Hepatocyte (in vitro differentiated cells): ENCODE data around the gene SFT2D2. TPM values are rescaled to one million over a fixed set of nuclear protein-coding genes. Genes with fewer than 3 reads are reported as not detected.

ENCODE experiments used
- DNase-seq: peaks from one replicate; pipeline ENCODE4 v3.0.0-alpha.2; 2016; ENCODE audit warnings: low spot score
- H2AFZ ChIP-seq: fragments of 200-600 bp; sonication (generic); 2 replicates; pipeline ENCODE4 v1.6.0; 2016; ENCODE audit warnings: antibody characterized with exemption, mild to moderate bottlenecking
- H3K27ac ChIP-seq: fragments of 200-600 bp; sonication (generic); 2 replicates; pipeline ENCODE4 v1.5.1; 2016; ENCODE audit warnings: mild to moderate bottlenecking
- H3K27me3 ChIP-seq: fragments of 200-600 bp; sonication (generic); 2 replicates; pipeline ENCODE4 v1.6.1; 2016
- H3K36me3 ChIP-seq: fragments of 200-600 bp; sonication (generic); replicated peaks from 2 replicates; pipeline ENCODE4 v1.5.1; 2016; ENCODE audit warnings: low read depth; ENCODE audit not compliant: insufficient read depth
- H3K4me1 ChIP-seq: fragments of 200-600 bp; sonication (generic); 2 replicates; pipeline ENCODE4 v1.5.1; 2016; ENCODE audit warnings: mild to moderate bottlenecking, moderate library complexity; ENCODE audit not compliant: insufficient read depth
- H3K4me2 ChIP-seq: fragments of 200-600 bp; sonication (generic); 2 replicates; pipeline ENCODE4 v1.6.0; 2016
- H3K4me3 ChIP-seq: fragments of 200-600 bp; sonication (generic); 2 replicates; pipeline ENCODE4 v1.5.1; 2016; ENCODE audit warnings: mild to moderate bottlenecking
- H3K79me2 ChIP-seq: fragments of 200-600 bp; sonication (generic); 2 replicates; pipeline ENCODE4 v1.6.0; 2017; ENCODE audit warnings: mild to moderate bottlenecking
- H3K9me2 ChIP-seq: fragments of 200-600 bp; sonication (generic); replicated peaks from 2 replicates; pipeline ENCODE4 v1.6.0; 2017; ENCODE audit warnings: mild to moderate bottlenecking; ENCODE audit not compliant: insufficient read depth
- H3K9me3 ChIP-seq: fragments of 200-600 bp; sonication (generic); 2 replicates; pipeline ENCODE4 v1.5.1; 2016; ENCODE audit warnings: low read depth, mild to moderate bottlenecking
- H4K20me1 ChIP-seq: fragments of 200-600 bp; sonication (generic); 2 replicates; pipeline ENCODE4 v1.6.0; 2016; ENCODE audit warnings: mild to moderate bottlenecking; ENCODE audit not compliant: insufficient read depth, poor library complexity, severe bottlenecking
- EZH2 ChIP-seq: fragments of 200-600 bp; sonication (generic); IDR thresholded peaks from 2 replicates; pipeline ENCODE4 v1.6.1; 2016; ENCODE audit warnings: antibody characterized with exemption, mild to moderate bottlenecking, borderline replicate concordance
- EZH2phosphoT487 ChIP-seq: fragments of 200-600 bp; sonication (generic); IDR thresholded peaks from one replicate; pipeline ENCODE4 v1.6.1; 2018; ENCODE audit warnings: antibody characterized with exemption, mild to moderate bottlenecking, low read depth, moderate library complexity; ENCODE audit not compliant: unreplicated experiment, severe bottlenecking
- WGBS: methylation state at CpG from one replicate; pipeline ENCODE4 v1.1.6; 2016; ENCODE audit warnings: low lambda C conversion rate; ENCODE audit errors: missing lambda C conversion rate; 5-methylcytosine and 5-hydroxymethylcytosine counted together
- polyA plus RNA-seq: library from polyadenylated mRNA; unstranded; fragments of >200 nt; fragmentation: Nextera tagmentation; extraction: Ambion mirVana; gene quantifications from 2 replicates; pipeline ENCODE4 v1.2.1, GENCODE V29; 2016
- total RNA-seq: library from RNA; depleted of rRNA; stranded (reverse); fragments of >200 nt; gene quantifications from 2 replicates; pipeline ENCODE4 v1.2.3, GENCODE V29; 2014
- TF ChIP-seq, protein P1 (sequence below): fragments of 200-600 bp; sonication (generic); IDR thresholded peaks from 2 replicates; pipeline ENCODE4 v1.5.1; 2016; ENCODE audit warnings: antibody characterized with exemption, mild to moderate bottlenecking; ENCODE audit not compliant: poor library complexity

Gene SFT2D2
- total and polyA plus RNA-seq, 2 experiments from 2014 or later: 31.5 to 36.9 TPM

DNA sequence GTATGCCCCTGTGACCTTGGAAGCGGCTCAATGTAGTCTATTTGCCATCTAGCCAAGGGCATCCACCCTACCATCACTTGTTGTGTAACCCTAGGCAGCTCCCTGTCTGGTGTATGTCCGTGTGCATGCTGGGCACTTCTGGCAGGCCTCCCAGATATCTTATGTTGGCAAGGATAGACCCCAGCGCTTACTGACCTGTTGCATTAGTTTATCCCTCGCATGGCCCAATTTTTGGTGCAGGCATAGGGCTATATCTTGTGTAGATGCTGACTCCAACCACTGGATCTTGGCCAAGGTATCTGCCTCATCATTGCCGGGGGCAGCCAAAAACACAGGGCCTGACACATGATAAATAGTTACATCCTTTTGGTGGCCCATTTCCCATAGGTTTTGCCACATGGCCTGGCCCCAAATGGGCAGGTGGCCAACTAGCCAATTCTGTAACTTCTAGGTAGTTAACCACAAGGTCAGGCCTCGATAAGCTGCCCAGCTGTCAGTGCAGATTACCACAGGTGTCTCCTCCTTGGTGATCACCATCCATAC, 40.9 kb downstream of the SFT2D2 start:
- no peak for DNase-seq
- no peaks in the 10 kb centered on the region for H3K9me3 ChIP-seq
- H3K4me2 ChIP-seq: no peak overlapping the region
- no peaks in the 10 kb centered on the region for H3K79me2 ChIP-seq
- no peak overlapping the region for H3K4me3 ChIP-seq
- H3K27me3 ChIP-seq: no peaks in the 10 kb centered on the region
- no peaks in the 10 kb centered on the region for H3K36me3 ChIP-seq
- H4K20me1 ChIP-seq: no peaks in the 10 kb centered on the region
- no peak overlapping the region for H2AFZ ChIP-seq
- H3K9me2 ChIP-seq: no peaks in the 10 kb centered on the region
- WGBS: 93% methylated on average over 6 of the region's 6 CpGs
- H3K27ac ChIP-seq: no peak overlapping the region
- TF ChIP-seq EZH2phosphoT487: no peak
- no peaks in the 10 kb centered on the region for H3K4me1 ChIP-seq

- no peaks in the 10 kb centered on the region for H4K20me1 ChIP-seq
- H3K4me2 ChIP-seq: no peak overlapping the region
- no peaks in the 10 kb centered on the region for H3K79me2 ChIP-seq
- H3K36me3 ChIP-seq: no peaks in the 10 kb centered on the region
- H2AFZ ChIP-seq: no peak overlapping the region
- no peaks in the 10 kb centered on the region for H3K27me3 ChIP-seq
- TF ChIP-seq EZH2 (no peak), EZH2phosphoT487 (no peak)
- TF ChIP-seq, protein P1, sequence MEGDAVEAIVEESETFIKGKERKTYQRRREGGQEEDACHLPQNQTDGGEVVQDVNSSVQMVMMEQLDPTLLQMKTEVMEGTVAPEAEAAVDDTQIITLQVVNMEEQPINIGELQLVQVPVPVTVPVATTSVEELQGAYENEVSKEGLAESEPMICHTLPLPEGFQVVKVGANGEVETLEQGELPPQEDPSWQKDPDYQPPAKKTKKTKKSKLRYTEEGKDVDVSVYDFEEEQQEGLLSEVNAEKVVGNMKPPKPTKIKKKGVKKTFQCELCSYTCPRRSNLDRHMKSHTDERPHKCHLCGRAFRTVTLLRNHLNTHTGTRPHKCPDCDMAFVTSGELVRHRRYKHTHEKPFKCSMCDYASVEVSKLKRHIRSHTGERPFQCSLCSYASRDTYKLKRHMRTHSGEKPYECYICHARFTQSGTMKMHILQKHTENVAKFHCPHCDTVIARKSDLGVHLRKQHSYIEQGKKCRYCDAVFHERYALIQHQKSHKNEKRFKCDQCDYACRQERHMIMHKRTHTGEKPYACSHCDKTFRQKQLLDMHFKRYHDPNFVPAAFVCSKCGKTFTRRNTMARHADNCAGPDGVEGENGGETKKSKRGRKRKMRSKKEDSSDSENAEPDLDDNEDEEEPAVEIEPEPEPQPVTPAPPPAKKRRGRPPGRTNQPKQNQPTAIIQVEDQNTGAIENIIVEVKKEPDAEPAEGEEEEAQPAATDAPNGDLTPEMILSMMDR: no peak
- no peak overlapping the region for H3K4me3 ChIP-seq
- H3K4me1 ChIP-seq: no peaks in the 10 kb centered on the region
- WGBS: 96% methylated on average over 1 of the region's 1 CpG
- H3K9me2 ChIP-seq: no peaks in the 10 kb centered on the region
- H3K27ac ChIP-seq: no peak overlapping the region
- no peaks in the 10 kb centered on the region for H3K9me3 ChIP-seq
- DNase-seq: no peak
Observed at GRCh38 chr1:168271636-168272035, 45.8 kb downstream of the SFT2D2 start.

GRCh38 chr1:168273575-168273974, 47.8 kb downstream of the SFT2D2 start:
- Histone ChIP-seq H3K4me3 (no peak overlapping the region), H3K79me2 (no peaks in the 10 kb centered on the region), H3K27me3 (no peaks in the 10 kb centered on the region), H3K4me2 (no peak overlapping the region), H3K27ac (no peak overlapping the region), H3K9me2 (no peaks in the 10 kb centered on the region), H3K36me3 (no peaks in the 10 kb centered on the region), H3K4me1 (no peaks in the 10 kb centered on the region), H4K20me1 (no peaks in the 10 kb centered on the region), H2AFZ (no peak overlapping the region), H3K9me3 (no peaks in the 10 kb centered on the region)
- no peak for DNase-seq
- TF ChIP-seq EZH2phosphoT487 (no peak), EZH2 (no peak)
- TF ChIP-seq, protein P1: no peak
- WGBS: 86% methylated on average over 1 of the region's 1 CpG

DNA sequence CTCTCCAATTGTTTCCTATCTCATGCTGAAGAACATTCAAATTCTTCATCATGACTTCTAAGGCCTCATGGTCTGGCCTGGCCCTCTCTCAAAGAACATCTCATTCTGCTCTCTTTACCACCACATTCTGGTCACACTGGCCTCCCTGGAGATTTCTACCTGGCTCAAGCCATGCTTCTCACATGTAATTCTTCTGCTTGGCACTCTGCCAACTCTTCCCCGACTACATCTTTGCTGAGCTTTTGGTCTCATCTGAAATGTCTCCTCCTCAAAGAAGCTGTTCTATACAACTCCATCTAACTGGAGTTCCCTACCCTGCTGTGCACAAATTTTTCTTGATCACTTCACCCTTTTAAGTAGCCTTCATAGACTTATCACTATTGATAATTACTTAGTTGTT, 53.4 kb downstream of the SFT2D2 start:
- H3K27ac ChIP-seq: no peak overlapping the region
- H3K9me3 ChIP-seq: no peaks in the 10 kb centered on the region
- no peak overlapping the region for H3K4me2 ChIP-seq
- no peaks in the 10 kb centered on the region for H4K20me1 ChIP-seq
- WGBS: 93% methylated on average over 1 of the region's 1 CpG
- no peaks in the 10 kb centered on the region for H3K9me2 ChIP-seq
- H3K4me3 ChIP-seq: no peak overlapping the region
- no peaks in the 10 kb centered on the region for H3K27me3 ChIP-seq
- no peaks in the 10 kb centered on the region for H3K36me3 ChIP-seq
- DNase-seq: no peak
- H3K79me2 ChIP-seq: no peaks in the 10 kb centered on the region
- TF ChIP-seq EZH2phosphoT487 (no peak), EZH2 (no peak)
- TF ChIP-seq, protein P1: no peak
- no peak overlapping the region for H2AFZ ChIP-seq
- H3K4me1 ChIP-seq: no peaks in the 10 kb centered on the region
